Right cardiac atrium (tissue), 5 donors: ENCODE results near the gene RAI1. TPM values are rescaled to one million over a fixed set of nuclear protein-coding genes. Genes with fewer than 3 reads are reported as not detected.
A peak's percentile ranks its signal among the peaks of the same experiment; 100 is the strongest.
"Not testable (repeated sequence)": the region's sequence is repeated elsewhere in the genome, so short reads cannot be mapped to it uniquely, and the experiment has no call there.

ENCODE experiments used
- ATAC-seq, 2 donors: fragments of 200-7000 bp; cut with Tn5 transposase; one replicate each; pipeline versions ENCODE4 v1.8.0 to v1.9.1; 2020; ENCODE audit warnings: moderate library complexity in 2 of 2, mild to moderate bottlenecking in 1 of 2
- DNase-seq, 3 donors: peaks; one replicate each; pipeline ENCODE4 v3.0.0-alpha.2; 2020
- H3K27ac ChIP-seq: one replicate; pipeline ENCODE4 v1.5.1; 2013; ENCODE audit warnings: mild to moderate bottlenecking, low read length, control low read depth, moderate library complexity
- H3K27me3 ChIP-seq: one replicate; pipeline ENCODE4 v1.6.1; 2013; ENCODE audit not compliant: control insufficient read depth, insufficient read depth
- H3K4me1 ChIP-seq: one replicate; pipeline ENCODE4 v1.6.1; 2013; ENCODE audit warnings: low read length; ENCODE audit not compliant: control insufficient read depth, insufficient read depth
- H3K4me3 ChIP-seq: one replicate; pipeline ENCODE4 v1.5.1; 2013; ENCODE audit warnings: low read length, control low read depth
- H3K9me3 ChIP-seq: one replicate; pipeline ENCODE4 v1.6.1; 2013; ENCODE audit warnings: low read length; ENCODE audit not compliant: control insufficient read depth
- WGBS: extraction: QIAGEN DNeasy Blood & Tissue Kit; methylation state at CpG from one replicate; pipeline ENCODE4 v1.1.7; 2013; 5-methylcytosine and 5-hydroxymethylcytosine counted together
- intact Hi-C, 4 donors: fragments of 100-400 bp; cut with DNase I; formaldehyde crosslinking; loops; one replicate each; pipeline versions ENCODE4 v1.11.0 to v1.14.0; 2022 to 2023
- polyA plus RNA-seq: library from polyadenylated mRNA; stranded (reverse); fragments of 200-250 nt; gene quantifications from one replicate; pipeline ENCODE4 v1.2.3, GENCODE V29; 2013
- total RNA-seq, 4 donors: library from RNA; stranded (reverse); fragmentation: NEBNext Ultra II Directional; extraction: Animal tissue kit (Norgen Biotek cat#: 25700); gene quantifications; one replicate each; pipeline ENCODE4 v1.2.1, GENCODE V29; 2021
- donor health status: healthy with polysubstance abuse.
- donor health status: DM: no; HTN: yes; CAD: no.
- donor health status: DM: no; HTN: no; CAD: no.
- donor health status: DM: no; HTN: yes; CAD: no; lungs with severe emphysema.
- donor health status: DM: yes; HTN: yes; CAD: no.

RAI1 gene
- total and polyA plus RNA-seq, 5 donors: 18.2 to 26.8 (median 23.0) TPM

DNA sequence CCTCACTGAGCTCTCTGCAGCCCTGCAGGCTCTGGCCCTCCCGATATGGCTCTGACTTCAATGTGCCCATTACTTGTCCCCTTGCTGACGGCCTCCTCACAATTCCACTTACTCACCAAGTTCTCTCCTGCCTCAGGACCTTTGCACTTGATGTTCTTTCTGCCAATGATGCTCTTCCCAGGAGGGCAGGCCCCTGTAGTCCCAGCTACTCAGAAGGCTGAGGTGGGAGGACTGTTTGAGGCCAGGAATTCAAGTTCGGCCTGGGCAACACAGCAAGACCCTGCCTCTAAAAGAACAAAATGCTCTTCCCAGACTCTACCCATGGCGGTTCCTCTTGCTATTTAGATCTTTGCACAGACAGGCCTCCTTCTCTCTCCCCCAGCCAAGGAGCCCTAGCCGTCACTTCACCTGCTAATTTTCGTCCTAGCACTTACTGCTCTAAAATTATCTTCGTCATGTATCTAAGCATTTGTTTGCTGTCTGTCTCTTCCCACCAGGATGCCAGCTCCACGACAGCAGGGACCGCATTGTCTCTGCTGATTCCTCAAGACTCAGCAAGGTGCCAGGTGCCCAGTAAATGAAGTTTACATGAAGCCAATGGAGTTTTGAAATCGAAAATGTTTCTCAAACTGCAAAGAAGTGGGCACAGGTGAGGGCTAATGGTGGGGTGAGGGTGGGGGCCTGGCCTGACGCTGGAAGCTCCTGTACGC, 626 bp upstream of the RAI1 start:
- WGBS: 48% methylated on average over 12 of the region's 12 CpGs
- Histone ChIP-seq H3K4me3 (peak overlapping the region; percentile 98), H3K9me3 (no peaks in the 10 kb centered on the region), H3K27me3 (no peaks in the 10 kb centered on the region), H3K4me1 (peaks cover 11% of the 10 kb centered on the region), H3K27ac (peak overlapping the region; percentile 26)
- DNase-seq (peak in 1 of 3 donors; percentile 5), ATAC-seq (no peak)
- intact Hi-C loops: loop anchor here in 3 of 4 donors (5.0 to 10.0 kb wide), 7 partner anchors 104 to 357 kb away; partner anchors contain the start of genes ATPAF2 (in 2 of the 3) and GID4 (in 2 of the 3)

- no peaks in the 10 kb centered on the region for H3K27me3 ChIP-seq
- intact Hi-C loops: loop anchor here in 3 of 4 donors (5.0 to 10.0 kb wide), 7 partner anchors 103 to 355 kb away; partner anchors contain the start of genes ATPAF2 (in 2 of the 3) and GID4 (in 2 of the 3)
- peaks cover 19% of the 10 kb centered on the region for H3K4me1 ChIP-seq
These were observed 560 bp downstream of the RAI1 start for GRCh38 chr17:17681744-17682292.

GRCh38 chr17:17682293-17682736, 1.1 kb downstream of the RAI1 start:
- Histone ChIP-seq H3K27ac (peak overlapping the region; percentile 88), H3K27me3 (no peaks in the 10 kb centered on the region), H3K4me3 (peak overlapping the region; percentile 98), H3K9me3 (no peaks in the 10 kb centered on the region), H3K4me1 (peaks cover 20% of the 10 kb centered on the region)
- intact Hi-C loops: loop anchor here in 3 of 4 donors (5.0 to 10.0 kb wide), 7 partner anchors 102 to 355 kb away; partner anchors contain the start of genes ATPAF2 (in 2 of the 3) and GID4 (in 2 of the 3)
- WGBS: under 1% methylated on average over 49 of the region's 49 CpGs
- ATAC-seq (peak; percentile 53 to 60), DNase-seq (peak in 2 of 3 donors; percentile 71 to 83)

More at GRCh38 chr17:17681744-17682292, 560 bp downstream of the RAI1 start:
- peak; percentile 23 to 26 for ATAC-seq
- H3K9me3 ChIP-seq: no peaks in the 10 kb centered on the region
- H3K27ac ChIP-seq: peak overlapping the region; percentile 88
- DNase-seq: peak; percentile 52 to 83 (median 78)
- WGBS: under 1% methylated on average over 68 of the region's 68 CpGs
- peak overlapping the region; percentile 98 for H3K4me3 ChIP-seq

DNA sequence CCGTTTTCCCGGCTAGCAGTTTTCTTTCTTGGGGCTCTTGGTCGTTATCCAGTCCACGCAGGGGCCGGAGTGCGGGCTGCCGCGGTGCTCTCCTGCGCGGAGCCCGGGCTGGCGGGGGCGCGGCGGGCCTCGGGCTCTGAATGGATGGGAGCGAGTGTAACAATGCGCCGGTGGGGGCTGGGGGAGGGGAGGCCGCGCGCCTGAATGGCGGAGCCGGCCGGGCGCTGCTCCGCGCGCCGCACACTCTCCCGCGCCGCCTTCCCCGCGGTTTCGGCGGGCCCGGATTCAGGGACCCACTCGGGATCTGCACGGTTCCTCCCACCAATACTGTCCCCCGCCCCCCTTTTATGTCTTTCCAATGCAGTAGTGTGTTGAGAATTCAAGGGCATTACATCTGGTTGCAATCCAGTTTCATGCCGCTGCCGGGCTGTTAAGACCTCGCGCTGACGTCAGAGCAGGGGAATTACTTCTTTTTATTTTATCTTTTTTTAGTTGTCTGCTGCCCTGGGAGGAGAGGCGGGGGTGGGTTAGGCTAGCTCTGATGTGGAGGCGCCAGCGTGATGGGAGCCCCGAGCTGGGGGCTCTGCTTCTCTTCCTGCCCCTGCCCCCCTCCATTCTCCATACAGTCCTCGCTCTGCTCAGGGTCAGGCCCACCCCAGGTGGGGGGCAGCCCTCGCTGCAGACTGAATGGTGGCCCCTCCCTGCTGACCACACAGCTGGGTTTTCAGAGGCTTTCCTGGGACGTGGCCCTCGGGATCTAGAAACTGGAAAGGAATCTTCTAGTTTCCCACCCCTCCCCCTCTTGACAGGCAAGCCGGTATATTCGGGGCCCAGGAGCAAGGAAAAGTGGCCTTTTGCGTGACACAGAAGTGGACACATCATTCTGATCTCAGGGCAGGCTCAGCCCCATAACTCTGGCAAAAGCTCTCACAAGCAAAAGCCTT, 1.8 kb downstream of the RAI1 start:
- ATAC-seq (peak; percentile 65 to 71), DNase-seq (peak; percentile 76 to 90 (median 89))
- no peaks in the 10 kb centered on the region for H3K9me3 ChIP-seq
- 3% methylated on average over 57 of the region's 57 CpGs for WGBS
- intact Hi-C loops: loop anchor here in 3 of 4 donors (5.0 to 10.0 kb wide), 7 partner anchors 102 to 354 kb away; partner anchors contain the start of genes ATPAF2 (in 2 of the 3) and GID4 (in 2 of the 3)
- H3K27ac ChIP-seq: peak overlapping the region; percentile 88
- peaks cover 20% of the 10 kb centered on the region for H3K4me1 ChIP-seq
- no peaks in the 10 kb centered on the region for H3K27me3 ChIP-seq
- H3K4me3 ChIP-seq: peak overlapping the region; percentile 98

DNA sequence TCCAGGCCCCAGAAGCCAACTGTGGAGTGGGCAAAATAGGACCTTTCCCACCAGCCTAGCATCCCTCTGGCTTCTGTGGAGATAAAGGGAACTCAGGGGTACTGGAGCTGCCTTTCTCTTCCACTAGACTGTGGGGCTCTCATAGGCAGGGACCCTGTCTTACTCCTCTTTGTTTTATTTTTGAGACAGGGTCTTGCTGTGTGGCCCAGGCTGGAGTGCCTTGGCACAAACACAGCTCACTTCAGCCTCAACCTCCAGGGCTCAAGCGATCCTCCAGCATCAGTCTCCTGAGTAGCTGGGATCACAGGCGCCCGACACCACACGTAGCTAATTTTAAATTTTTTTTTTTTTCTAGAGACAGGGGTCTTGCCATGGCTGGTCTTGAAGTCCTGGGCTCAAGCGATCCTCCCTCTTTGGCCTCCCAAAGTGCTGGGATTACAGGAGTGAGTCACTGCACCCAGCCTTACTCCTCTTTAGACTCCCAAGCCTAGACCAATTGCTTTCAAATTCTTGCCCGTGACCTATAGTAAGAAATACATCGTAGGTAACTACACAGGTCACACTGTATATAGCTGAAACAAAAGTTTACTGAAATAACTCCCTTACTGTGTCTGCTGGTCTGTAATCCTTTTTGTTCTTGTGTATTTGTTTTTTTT, 2.6 kb downstream of the RAI1 start:
- intact Hi-C loops: loop anchor here in 3 of 4 donors (5.0 to 10.0 kb wide), 7 partner anchors 101 to 353 kb away; partner anchors contain the start of genes ATPAF2 (in 2 of the 3) and GID4 (in 2 of the 3)
- Histone ChIP-seq H3K4me1 (peaks cover 20% of the 10 kb centered on the region), H3K9me3 (no peaks in the 10 kb centered on the region), H3K27ac (peak overlapping the region; percentile 32), H3K27me3 (no peaks in the 10 kb centered on the region), H3K4me3 (no peak overlapping the region)
- 88% methylated on average over 7 of the region's 7 CpGs for WGBS
- DNase-seq: peak in 1 of 3 donors; percentile 20
- ATAC-seq: no peak

- peaks cover 20% of the 10 kb centered on the region for H3K4me1 ChIP-seq
- 26% methylated on average over 15 of the region's 15 CpGs for WGBS
- peak; percentile 58 to 81 (median 74) for DNase-seq
- intact Hi-C loops: loop anchor here in 3 of 4 donors (5.0 to 10.0 kb wide), 7 partner anchors 100 to 352 kb away; partner anchors contain the start of genes ATPAF2 (in 2 of the 3) and GID4 (in 2 of the 3)
- no peak overlapping the region for H3K4me3 ChIP-seq
- ATAC-seq: peak; percentile 34 to 59
- no peaks in the 10 kb centered on the region for H3K27me3 ChIP-seq
- H3K9me3 ChIP-seq: no peaks in the 10 kb centered on the region
- peak overlapping the region; percentile 66 for H3K27ac ChIP-seq
These were observed 3.9 kb downstream of the RAI1 start for GRCh38 chr17:17684906-17685774.

- Histone ChIP-seq H3K27ac (peak overlapping the region; percentile 66), H3K4me1 (peaks cover 20% of the 10 kb centered on the region), H3K9me3 (no peaks in the 10 kb centered on the region), H3K27me3 (no peaks in the 10 kb centered on the region), H3K4me3 (no peak overlapping the region)
- DNase-seq: peak in 2 of 3 donors; percentile 63 to 72
- intact Hi-C loops: loop anchor here in 3 of 4 donors (10.0 kb wide), 5 partner anchors 99 to 349 kb away; partner anchors contain the start of genes ATPAF2 (in 1 of the 3) and GID4 (in 1 of the 3)
- WGBS: 12% methylated on average over 14 of the region's 14 CpGs
- peak in 1 of 2 donors; percentile 5 for ATAC-seq
These were observed 4.6 kb downstream of the RAI1 start for GRCh38 chr17:17685775-17686291.

GRCh38 chr17:17689312-17689711, 8.1 kb downstream of the RAI1 start:
- Histone ChIP-seq H3K4me1 (peaks cover 40% of the 10 kb centered on the region), H3K27ac (no peak overlapping the region), H3K9me3 (no peaks in the 10 kb centered on the region), H3K27me3 (no peaks in the 10 kb centered on the region), H3K4me3 (no peak overlapping the region)
- intact Hi-C loops: loop anchor here in 3 of 4 donors (10.0 kb wide), 5 partner anchors 95 to 345 kb away; partner anchors contain the start of genes ATPAF2 (in 1 of the 3) and GID4 (in 1 of the 3)
- no peak for DNase-seq
- no peak for ATAC-seq
- WGBS: 89% methylated on average over 4 of the region's 4 CpGs

GRCh38 chr17:17690233-17690632, 9.0 kb downstream of the RAI1 start:
- WGBS: 66% methylated on average over 7 of the region's 7 CpGs
- H3K9me3 ChIP-seq, H3K27ac ChIP-seq, intact Hi-C loops, H3K27me3 ChIP-seq, ATAC-seq, H3K4me3 ChIP-seq: not testable (repeated sequence)
- peaks cover 36% of the 10 kb centered on the region for H3K4me1 ChIP-seq
- DNase-seq: peak in 1 of 3 donors; percentile 31
